Measurements from ENCODE around the gene EPHA4. TPM values are rescaled to one million over a fixed set of nuclear protein-coding genes. Genes with fewer than 3 reads are reported as not detected.

The EPHA4 gene
- polyA plus RNA-seq, 1 donor, result 4.9 TPM

DNA sequence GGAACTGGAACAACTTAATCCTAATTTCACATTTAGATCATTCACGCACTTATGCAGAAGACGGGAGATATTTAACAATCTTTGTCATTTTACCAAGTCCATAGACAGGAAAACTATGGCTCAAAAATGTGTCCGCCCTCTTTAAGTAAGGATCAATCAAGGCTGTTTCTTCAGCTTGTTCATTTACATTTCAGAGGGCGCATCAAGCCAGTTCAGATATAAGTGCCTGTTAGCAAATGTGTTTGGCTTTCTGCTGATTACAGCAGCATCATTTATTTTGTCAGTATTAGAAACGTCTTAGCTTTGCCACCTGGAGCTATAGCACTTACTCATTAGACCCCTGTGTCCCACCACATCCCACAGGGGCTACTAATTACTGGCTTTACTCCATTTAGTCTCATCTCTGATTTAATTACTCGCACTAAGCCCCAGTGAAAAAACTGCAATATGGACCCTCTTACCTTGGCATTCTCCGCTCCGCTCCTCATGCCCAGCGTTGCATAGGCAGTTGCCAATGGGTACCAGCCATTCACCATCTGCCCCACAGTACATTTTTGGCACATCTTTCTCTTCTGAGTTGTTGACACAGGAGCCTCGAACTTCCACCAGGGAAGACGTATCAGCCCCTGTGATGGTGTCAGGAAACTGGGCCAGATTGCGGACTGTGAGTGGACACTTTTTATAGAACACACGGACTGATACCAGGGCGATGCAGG, 8.7 kb downstream of the EPHA4 start:
- H3K4me3 ChIP-seq (ENCODE audit: low read length), result no peak overlapping the region

DNA sequence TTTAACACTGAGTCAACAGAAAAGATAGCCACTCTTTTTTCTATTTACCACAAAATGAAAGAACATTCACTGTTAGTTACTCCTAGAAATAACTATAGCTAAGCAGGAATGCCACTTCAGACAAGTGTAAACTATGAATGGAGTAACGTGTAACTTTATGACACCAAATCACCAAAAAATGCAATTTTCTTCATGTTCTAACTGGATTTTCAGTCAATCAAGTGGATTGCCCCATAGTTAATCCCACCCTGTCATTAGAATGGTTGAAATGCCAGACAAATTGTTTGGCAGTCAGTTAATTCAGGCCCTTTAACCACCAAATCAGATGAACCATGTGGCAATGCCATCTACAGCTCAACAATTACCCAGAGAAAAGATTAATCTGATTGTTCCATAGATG, 9.9 kb downstream of the EPHA4 start:
- Histone ChIP-seq H3K27ac (ENCODE audit: low read length) (no peak overlapping the region), H3K36me3 (ENCODE audit: control insufficient read depth, insufficient read depth, low read length) (no peaks in the 10 kb centered on the region), H3K27me3 (ENCODE audit: control insufficient read depth, insufficient read depth, low read length) (peaks cover under 1% of the 10 kb centered on the region), H3K9me3 (ENCODE audit: control insufficient read depth, low read depth, low read length) (no peaks in the 10 kb centered on the region), H3K4me1 (ENCODE audit: control insufficient read depth, insufficient read depth, low read length) (no peaks in the 10 kb centered on the region), H3K4me3 (ENCODE audit: low read length) (no peak overlapping the region)
- no peak for DNase-seq
- no CpG with 5 or more reads among the region's 1 CpG for WGBS (ENCODE audit: insufficient coverage, low lambda C conversion rate)

More for the DNA sequence above, 8.7 kb downstream of the EPHA4 start:
- 100% methylated on average over 1 of the region's 14 CpGs for WGBS (ENCODE audit: insufficient coverage, low lambda C conversion rate)
- Histone ChIP-seq H3K9me3 (ENCODE audit: control insufficient read depth, low read depth, low read length) (no peaks in the 10 kb centered on the region), H3K27me3 (ENCODE audit: control insufficient read depth, insufficient read depth, low read length) (peaks cover 8% of the 10 kb centered on the region), H3K36me3 (ENCODE audit: control insufficient read depth, insufficient read depth, low read length) (no peaks in the 10 kb centered on the region), H3K27ac (ENCODE audit: low read length) (no peak overlapping the region), H3K4me1 (ENCODE audit: control insufficient read depth, insufficient read depth, low read length) (no peaks in the 10 kb centered on the region)
- no peak for DNase-seq

GRCh38 chr2:221561770-221562169, 10.3 kb downstream of the EPHA4 start:
- no peak overlapping the region for H3K4me3 ChIP-seq (ENCODE audit: low read length)
- no peak overlapping the region for H3K27ac ChIP-seq (ENCODE audit: low read length)
- no peaks in the 10 kb centered on the region for H3K4me1 ChIP-seq (ENCODE audit: control insufficient read depth, insufficient read depth, low read length)
- H3K36me3 ChIP-seq (ENCODE audit: control insufficient read depth, insufficient read depth, low read length), result no peaks in the 10 kb centered on the region
- no peaks in the 10 kb centered on the region for H3K9me3 ChIP-seq (ENCODE audit: control insufficient read depth, low read depth, low read length)
- DNase-seq, result no peak
- no peaks in the 10 kb centered on the region for H3K27me3 ChIP-seq (ENCODE audit: control insufficient read depth, insufficient read depth, low read length)
- 84% methylated on average over 3 of the region's 4 CpGs for WGBS (ENCODE audit: insufficient coverage, low lambda C conversion rate)

DNA sequence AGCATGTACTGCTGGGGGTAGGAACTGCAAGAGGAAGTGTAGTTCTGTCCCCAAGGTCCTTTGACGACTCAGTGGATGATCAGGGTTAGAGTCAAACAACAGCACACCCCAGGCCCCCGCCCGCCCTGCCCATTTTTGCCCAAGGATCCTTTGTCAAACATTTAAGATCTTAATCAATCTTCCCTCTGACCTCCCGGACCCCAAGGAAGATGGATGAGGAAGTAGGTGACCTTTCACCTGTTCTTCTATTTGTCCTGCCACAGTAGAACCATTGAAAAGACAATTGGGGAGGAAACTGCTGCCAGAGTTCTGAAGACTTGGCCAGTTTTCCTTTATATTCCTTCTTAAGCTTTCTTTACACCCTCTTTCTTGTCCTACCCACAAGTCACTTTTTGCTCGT, 12.1 kb downstream of the EPHA4 start:
- Histone ChIP-seq H3K27me3 (ENCODE audit: control insufficient read depth, insufficient read depth, low read length) (no peaks in the 10 kb centered on the region), H3K4me3 (ENCODE audit: low read length) (no peak overlapping the region), H3K36me3 (ENCODE audit: control insufficient read depth, insufficient read depth, low read length) (no peaks in the 10 kb centered on the region), H3K9me3 (ENCODE audit: control insufficient read depth, low read depth, low read length) (no peaks in the 10 kb centered on the region), H3K27ac (ENCODE audit: low read length) (no peak overlapping the region), H3K4me1 (ENCODE audit: control insufficient read depth, insufficient read depth, low read length) (no peaks in the 10 kb centered on the region)
- 60% methylated on average over 1 of the region's 5 CpGs for WGBS (ENCODE audit: insufficient coverage, low lambda C conversion rate)
- no peak for DNase-seq

GRCh38 chr2:221558107-221558506, 14.0 kb downstream of the EPHA4 start:
- no peaks in the 10 kb centered on the region for H3K27me3 ChIP-seq (ENCODE audit: control insufficient read depth, insufficient read depth, low read length)

GRCh38 chr2:221555494-221555846, 16.6 kb downstream of the EPHA4 start:
- H3K4me1 ChIP-seq (ENCODE audit: control insufficient read depth, insufficient read depth, low read length), result no peaks in the 10 kb centered on the region
- no CpG with 5 or more reads among the region's 2 CpGs for WGBS (ENCODE audit: insufficient coverage, low lambda C conversion rate)
- H3K4me3 ChIP-seq (ENCODE audit: low read length), result no peak overlapping the region
- no peak for DNase-seq
- H3K9me3 ChIP-seq (ENCODE audit: control insufficient read depth, low read depth, low read length), result no peaks in the 10 kb centered on the region
- H3K36me3 ChIP-seq (ENCODE audit: control insufficient read depth, insufficient read depth, low read length), result no peaks in the 10 kb centered on the region
- no peak overlapping the region for H3K27ac ChIP-seq (ENCODE audit: low read length)
- H3K27me3 ChIP-seq (ENCODE audit: control insufficient read depth, insufficient read depth, low read length), result no peaks in the 10 kb centered on the region

More at GRCh38 chr2:221558107-221558506, 14.0 kb downstream of the EPHA4 start:
- no peaks in the 10 kb centered on the region for H3K4me1 ChIP-seq (ENCODE audit: control insufficient read depth, insufficient read depth, low read length)
- no peak overlapping the region for H3K27ac ChIP-seq (ENCODE audit: low read length)
- H3K36me3 ChIP-seq (ENCODE audit: control insufficient read depth, insufficient read depth, low read length), result no peaks in the 10 kb centered on the region
- H3K9me3 ChIP-seq (ENCODE audit: control insufficient read depth, low read depth, low read length), result no peaks in the 10 kb centered on the region
- WGBS (ENCODE audit: insufficient coverage, low lambda C conversion rate), result 72% methylated on average over 2 of the region's 3 CpGs
- no peak overlapping the region for H3K4me3 ChIP-seq (ENCODE audit: low read length)
- DNase-seq, result no peak

DNA sequence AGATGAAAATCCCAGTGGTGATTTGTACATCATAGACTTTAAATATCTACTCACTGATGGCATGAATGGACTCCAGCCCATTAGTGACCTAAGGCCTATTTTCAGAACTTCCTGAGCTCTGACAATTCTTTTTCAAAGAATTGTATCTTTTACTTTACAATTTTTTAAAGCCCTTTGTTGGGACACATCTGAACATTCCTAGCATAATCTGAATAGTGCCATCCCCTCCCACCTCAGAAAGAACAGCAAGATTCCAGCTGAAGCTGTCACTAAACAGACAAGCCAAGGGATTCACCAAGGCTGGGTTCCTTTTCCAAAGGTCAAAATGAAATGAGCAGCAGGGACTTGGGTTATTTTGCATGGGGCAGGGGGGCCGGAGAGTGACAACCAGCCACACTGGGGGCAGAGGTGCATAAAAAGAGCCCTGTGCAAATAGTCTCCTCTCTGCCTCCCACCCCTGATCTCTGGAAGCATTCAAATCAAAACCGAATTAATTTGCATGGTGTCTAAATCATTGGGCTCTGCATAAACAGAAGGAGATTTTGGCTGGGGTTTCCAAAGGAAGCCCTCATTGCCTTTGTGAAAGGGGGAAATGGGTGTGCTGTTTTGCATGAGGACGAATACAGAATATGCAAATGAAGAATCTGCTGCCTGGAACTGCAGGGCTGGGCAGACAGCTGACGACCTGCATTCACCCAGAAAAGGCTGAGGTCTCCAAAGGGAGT, 17.2 kb downstream of the EPHA4 start:
- Histone ChIP-seq H3K4me3 (ENCODE audit: low read length) (no peak overlapping the region), H3K27me3 (ENCODE audit: control insufficient read depth, insufficient read depth, low read length) (no peaks in the 10 kb centered on the region), H3K36me3 (ENCODE audit: control insufficient read depth, insufficient read depth, low read length) (no peaks in the 10 kb centered on the region), H3K4me1 (ENCODE audit: control insufficient read depth, insufficient read depth, low read length) (no peaks in the 10 kb centered on the region), H3K9me3 (ENCODE audit: control insufficient read depth, low read depth, low read length) (no peaks in the 10 kb centered on the region), H3K27ac (ENCODE audit: low read length) (no peak overlapping the region)
- no peak for DNase-seq
- 80% methylated on average over 1 of the region's 4 CpGs for WGBS (ENCODE audit: insufficient coverage, low lambda C conversion rate)

- Histone ChIP-seq H3K36me3 (ENCODE audit: control insufficient read depth, insufficient read depth, low read length) (no peaks in the 10 kb centered on the region), H3K4me1 (ENCODE audit: control insufficient read depth, insufficient read depth, low read length) (no peaks in the 10 kb centered on the region), H3K9me3 (ENCODE audit: control insufficient read depth, low read depth, low read length) (no peaks in the 10 kb centered on the region), H3K27me3 (ENCODE audit: control insufficient read depth, insufficient read depth, low read length) (no peaks in the 10 kb centered on the region), H3K4me3 (ENCODE audit: low read length) (no peak overlapping the region), H3K27ac (ENCODE audit: low read length) (no peak overlapping the region)
- WGBS (ENCODE audit: insufficient coverage, low lambda C conversion rate), result 75% methylated on average over 2 of the region's 4 CpGs
- no peak for DNase-seq
Observed at GRCh38 chr2:221553333-221553732, 18.8 kb downstream of the EPHA4 start.

- Histone ChIP-seq H3K36me3 (ENCODE audit: control insufficient read depth, insufficient read depth, low read length) (no peaks in the 10 kb centered on the region), H3K27ac (ENCODE audit: low read length) (no peak overlapping the region), H3K9me3 (ENCODE audit: control insufficient read depth, low read depth, low read length) (no peaks in the 10 kb centered on the region), H3K4me3 (ENCODE audit: low read length) (no peak overlapping the region), H3K27me3 (ENCODE audit: control insufficient read depth, insufficient read depth, low read length) (no peaks in the 10 kb centered on the region), H3K4me1 (ENCODE audit: control insufficient read depth, insufficient read depth, low read length) (no peaks in the 10 kb centered on the region)
- DNase-seq, result no peak
- no CpG with 5 or more reads among the region's 4 CpGs for WGBS (ENCODE audit: insufficient coverage, low lambda C conversion rate)
Observed at GRCh38 chr2:221552291-221552690, 19.8 kb downstream of the EPHA4 start.

- DNase-seq, result no peak
- 67% methylated on average over 1 of the region's 1 CpG for WGBS (ENCODE audit: insufficient coverage, low lambda C conversion rate)
Observed at GRCh38 chr2:221551864-221552263, 20.2 kb downstream of the EPHA4 start.

GRCh38 chr2:221549143-221549542, 23.0 kb downstream of the EPHA4 start:
- no peaks in the 10 kb centered on the region for H3K4me1 ChIP-seq (ENCODE audit: control insufficient read depth, insufficient read depth, low read length)
- no peak overlapping the region for H3K27ac ChIP-seq (ENCODE audit: low read length)
- DNase-seq, result no peak
- no peak overlapping the region for H3K4me3 ChIP-seq (ENCODE audit: low read length)
- no peaks in the 10 kb centered on the region for H3K36me3 ChIP-seq (ENCODE audit: control insufficient read depth, insufficient read depth, low read length)
- H3K27me3 ChIP-seq (ENCODE audit: control insufficient read depth, insufficient read depth, low read length), result no peaks in the 10 kb centered on the region
- no peaks in the 10 kb centered on the region for H3K9me3 ChIP-seq (ENCODE audit: control insufficient read depth, low read depth, low read length)

More at GRCh38 chr2:221551864-221552263, 20.2 kb downstream of the EPHA4 start:
- Histone ChIP-seq H3K4me1 (ENCODE audit: control insufficient read depth, insufficient read depth, low read length) (no peaks in the 10 kb centered on the region), H3K4me3 (ENCODE audit: low read length) (no peak overlapping the region), H3K27me3 (ENCODE audit: control insufficient read depth, insufficient read depth, low read length) (no peaks in the 10 kb centered on the region), H3K9me3 (ENCODE audit: control insufficient read depth, low read depth, low read length) (no peaks in the 10 kb centered on the region), H3K36me3 (ENCODE audit: control insufficient read depth, insufficient read depth, low read length) (no peaks in the 10 kb centered on the region), H3K27ac (ENCODE audit: low read length) (no peak overlapping the region)
